ENCODE results near the gene TMED6. TPM values are rescaled to one million over a fixed set of nuclear protein-coding genes. Genes with fewer than 3 reads are reported as not detected.

The TMED6 gene
- total and polyA plus RNA-seq, 2 donors (not counting 3 experiments of a cell fraction or from before 2014, with no cell fraction given) = 1.2 TPM; not detected in 1

- no peaks in the 10 kb centered on the region for H3K9me3 ChIP-seq (replicated peaks; ENCODE audit: control insufficient read depth, insufficient read depth, low read length)
- no peak overlapping the region for H3K4me3 ChIP-seq (replicated peaks in 1 of 3; ENCODE audit: insufficient read depth in 1 of 3, low read depth in 1 of 3, low read length in 3 of 3)
- H2AFZ ChIP-seq (ENCODE audit: low read depth, low read length) = no peak overlapping the region
- H3K27ac ChIP-seq (ENCODE audit: insufficient read depth, low read depth, low read length) = no peak overlapping the region
- peaks cover 0 to 4% of the 10 kb centered on the region in 2 experiments for H3K36me3 ChIP-seq (ENCODE audit: control insufficient read depth in 2 of 2, extremely low read depth in 1 of 2, insufficient read depth in 2 of 2, low read length in 2 of 2)
- H4K20me1 ChIP-seq (replicated peaks; ENCODE audit: control insufficient read depth, extremely low read depth, insufficient read depth, low read length) = no peaks in the 10 kb centered on the region
- TF ChIP-seq MYC (IDR thresholded peaks at IDR 0.05; ENCODE audit: low read depth, low read length) = no peak
- TF ChIP-seq GATA2 (IDR thresholded peaks at IDR 0.05; ENCODE audit: insufficient read depth, insufficient read length, low read depth, low read length) = no peak
- no peak for TF ChIP-seq CTCF (IDR thresholded peaks at IDR 0.05; ENCODE audit: extremely low read depth in 1 of 2, insufficient read depth in 1 of 2, low read depth in 1 of 2, low read length in 2 of 2)
- no peak for TF ChIP-seq POLR2A (IDR thresholded peaks at IDR 0.05; ENCODE audit: low read depth, low read length)
- no peak for TF ChIP-seq POLR2AphosphoS5 (IDR thresholded peaks at IDR 0.05; ENCODE audit: insufficient read depth, low read depth, low read length)
- no peak for TF ChIP-seq FOS (IDR thresholded peaks at IDR 0.05; ENCODE audit: borderline replicate concordance, insufficient read depth, low read length)
- FAIRE-seq = no peak
- dilution Hi-C loops (cut with MboI; ENCODE audit: extremely low pct_ligation_motif_present, low sequenced_read_pairs) (no loop called here), intact Hi-C loops (cut with micrococcal nuclease) (no loop called here)
- DNase-seq (ENCODE audit: low read depth, low spot score) = no peak
- no peaks in the 10 kb centered on the region for H3K27me3 ChIP-seq (ENCODE audit: control insufficient read depth in 2 of 2, insufficient read depth in 2 of 2, low read length in 2 of 2)
- H3K4me1 ChIP-seq (ENCODE audit: control insufficient read depth, extremely low read depth, insufficient read depth, low read length) = no peaks in the 10 kb centered on the region
- H3K79me2 ChIP-seq (ENCODE audit: control insufficient read depth, insufficient read depth, low read length) = no peaks in the 10 kb centered on the region
- no peak overlapping the region for H3K9ac ChIP-seq (replicated peaks; ENCODE audit: extremely low read depth, insufficient read depth, low read length)
- POLR2A ChIA-PET = interaction anchor here (0.7 kb wide), 1 partner anchor 740 kb away, joined by 5 read pairs; no protein-coding TSS in a partner anchor
- no peaks in the 10 kb centered on the region for H3K9me1 ChIP-seq (replicated peaks; ENCODE audit: control insufficient read depth, extremely low read depth, insufficient read depth, low read length)
- BruUV-seq (replicated peaks) = no TSS peak
- H3K4me2 ChIP-seq (ENCODE audit: insufficient read depth, low read length) = no peak overlapping the region
- CTCF ChIA-PET = no interaction called here
Measured at GRCh38 chr16:69350536-69351133, 951 bp downstream of the TMED6 start.

All from endothelial cell of umbilical vein (primary cell).